GM06990 (cell line): ENCODE data around the gene YWHAB.

ENCODE experiments used
- DNase-seq: peaks from one replicate; pipeline ENCODE4 v3.0.0-alpha.2; 2011; ENCODE audit not compliant: insufficient read length; ENCODE audit errors: extremely low read depth
- H3K27me3 ChIP-seq: replicated peaks from 2 replicates; pipeline ENCODE4 v1.6.0; 2011; ENCODE audit warnings: low read length; ENCODE audit not compliant: control insufficient read depth, insufficient read depth
- H3K36me3 ChIP-seq: 2 replicates; pipeline ENCODE4 v1.5.1; 2011; ENCODE audit warnings: low read length; ENCODE audit not compliant: control insufficient read depth, insufficient read depth
- H3K4me3 ChIP-seq: replicated peaks from 2 replicates; pipeline ENCODE4 v1.5.1; 2011; ENCODE audit warnings: low read depth, mild to moderate bottlenecking, control low read depth, low read length
- CTCF ChIP-seq: IDR thresholded peaks from 2 replicates; pipeline ENCODE4 v1.5.1; 2011; ENCODE audit warnings: low read length, control low read depth, mild to moderate bottlenecking, inconsistent platforms; ENCODE audit not compliant: insufficient read depth, poor library complexity, severe bottlenecking

Gene YWHAB

DNA sequence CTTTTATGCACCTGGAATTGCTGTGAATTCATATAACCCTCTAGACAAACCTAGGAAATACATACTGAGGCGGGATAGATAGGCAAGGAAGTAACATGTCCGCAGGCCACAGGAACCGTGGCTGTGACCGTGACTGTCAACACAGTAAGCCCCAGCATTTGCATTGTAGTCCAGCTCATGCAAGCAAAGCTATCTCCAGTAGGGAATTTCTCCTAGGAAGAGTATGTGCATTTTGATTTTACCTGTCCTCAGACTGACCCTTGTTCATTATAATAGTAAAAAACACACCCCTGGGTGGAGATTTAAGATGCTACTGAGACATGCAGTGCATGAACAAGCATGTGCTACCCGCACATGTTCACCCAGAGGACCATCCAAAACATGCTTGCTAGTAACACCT is 44.7 kb upstream of the YWHAB start:
- peaks cover 1% of the 10 kb centered on the region for H3K27me3 ChIP-seq

GRCh38 chr20:44841955-44842354 is 43.5 kb upstream of the YWHAB start:
- Histone ChIP-seq H3K36me3 (no peaks in the 10 kb centered on the region), H3K27me3 (peaks cover 1% of the 10 kb centered on the region), H3K4me3 (no peak overlapping the region)
- TF ChIP-seq CTCF, result no peak
- no peak for DNase-seq

More for the DNA sequence above, 44.7 kb upstream of the YWHAB start:
- no peak for DNase-seq
- Histone ChIP-seq H3K4me3 (no peak overlapping the region), H3K36me3 (no peaks in the 10 kb centered on the region)
- no peak for TF ChIP-seq CTCF

DNA sequence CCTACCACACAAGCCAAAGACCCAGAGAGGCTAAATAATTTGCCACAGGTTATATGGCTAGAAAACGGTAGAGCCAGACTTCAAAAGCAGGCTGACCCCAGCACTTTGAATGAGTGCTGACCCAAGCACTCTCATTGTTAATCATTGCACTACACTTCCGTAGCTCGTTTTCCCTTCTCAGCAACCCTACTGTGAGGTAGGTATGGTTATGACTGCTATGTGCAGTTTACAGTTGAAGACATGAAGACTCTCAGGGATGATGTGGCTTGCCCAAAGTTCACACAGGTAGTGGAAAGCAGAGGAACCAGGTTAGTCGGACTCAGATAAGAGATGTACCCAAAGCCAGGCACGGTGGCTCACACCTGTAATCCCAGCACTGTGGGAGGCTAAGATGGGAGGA is 41.6 kb upstream of the YWHAB start:
- no peaks in the 10 kb centered on the region; the same call in none of the 2 replicates for H3K27me3 ChIP-seq
- DNase-seq, result no peak
- H3K4me3 ChIP-seq, result no peak overlapping the region
- no peaks in the 10 kb centered on the region for H3K36me3 ChIP-seq
- no peak for TF ChIP-seq CTCF

DNA sequence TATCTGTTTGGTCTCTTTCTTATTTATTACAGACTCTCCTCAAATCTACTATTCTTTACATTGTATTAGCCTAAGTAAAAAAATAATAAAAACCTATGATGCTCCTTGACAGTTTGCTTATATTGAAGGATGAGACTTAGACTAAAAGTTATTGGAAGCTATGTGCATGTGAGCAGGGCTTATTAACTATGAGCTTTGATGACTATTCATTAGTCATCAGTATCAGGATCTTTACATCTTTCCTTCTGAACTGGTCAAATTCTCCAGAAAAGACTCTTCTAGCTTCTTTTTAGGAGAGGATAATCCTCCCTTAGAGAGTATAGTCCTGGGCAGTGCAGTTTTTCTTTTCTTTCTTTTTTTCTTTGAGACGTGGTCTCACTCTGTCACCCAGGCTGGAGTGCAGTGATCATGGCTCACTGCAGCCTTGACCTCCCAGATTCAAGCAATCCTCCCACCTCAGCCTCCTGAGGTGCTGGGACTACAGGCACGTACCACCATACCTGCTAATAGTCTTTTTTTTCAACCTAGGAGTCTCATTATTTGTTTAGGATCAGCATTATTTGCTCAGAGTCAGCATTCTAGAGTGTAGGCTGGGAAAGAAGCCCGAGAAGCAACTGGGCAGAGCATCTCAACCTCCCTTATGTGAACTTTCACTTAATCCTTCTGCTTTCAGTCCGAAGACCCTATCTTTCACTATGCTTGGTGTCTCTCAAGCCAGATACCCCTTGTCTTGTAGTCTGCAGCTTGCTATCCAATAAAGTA is 37.1 kb upstream of the YWHAB start:
- no peak for DNase-seq
- Histone ChIP-seq H3K36me3 (no peaks in the 10 kb centered on the region), H3K27me3 (no peaks in the 10 kb centered on the region; the same call in none of the 2 replicates), H3K4me3 (no peak overlapping the region)
- TF ChIP-seq CTCF, result no peak

DNA sequence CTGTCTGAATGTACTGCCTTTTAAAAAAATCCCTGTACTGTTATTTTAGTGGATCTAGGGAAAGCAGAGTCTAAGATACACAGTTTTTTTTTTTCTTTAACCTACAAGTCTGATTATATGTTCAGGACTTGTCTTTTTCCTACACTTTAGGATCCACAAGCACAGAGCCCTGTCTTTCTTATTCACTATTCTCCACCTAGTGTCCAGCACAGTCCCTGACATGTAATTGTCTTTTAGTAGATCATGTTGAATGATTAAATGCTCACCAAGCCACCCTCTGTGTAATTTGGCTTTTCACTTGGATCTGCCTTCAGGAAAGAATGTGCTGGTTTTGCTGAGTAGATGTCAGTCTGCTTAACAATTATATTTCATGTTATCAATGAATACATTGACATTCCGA is 35.8 kb upstream of the YWHAB start:
- no peak for DNase-seq
- Histone ChIP-seq H3K27me3 (no peaks in the 10 kb centered on the region; the same call in none of the 2 replicates), H3K36me3 (no peaks in the 10 kb centered on the region), H3K4me3 (no peak overlapping the region)
- no peak for TF ChIP-seq CTCF
